WTC11 (cell line): ENCODE measurements around the gene ATF7. TPM values are rescaled to one million over a fixed set of nuclear protein-coding genes. Genes with fewer than 3 reads are reported as not detected.

Experiments
- ATAC-seq: fragments of 200-7000 bp; cut with Tn5 transposase; 2 replicates; pipeline ENCODE4 v1.10.0; 2021; ENCODE audit warnings: mild to moderate bottlenecking, moderate library complexity
- CTCF ChIA-PET: fragments of 300-600 bp; sonication (Branson Sonifier 250); formaldehyde crosslinking; loops from one replicate; lab custom pipeline; 2021; ENCODE audit warnings: antibody characterized with exemption; lab: Charles Lee
- POLR2A ChIA-PET: fragments of 350-600 bp; sonication (Branson Sonifier 250); formaldehyde crosslinking; loops from one replicate; lab custom pipeline; 2021; ENCODE audit warnings: antibody characterized with exemption; lab: Charles Lee
- DNase-seq: peaks from one replicate; pipeline ENCODE4 v3.0.0; 2021; ENCODE audit warnings: low spot score
- H3K27ac Mint-ChIP-seq: 2 replicates; pipeline ENCODE4 v1.8.0; 2021; ENCODE audit warnings: mixed read lengths
- H3K27me3 Mint-ChIP-seq: 2 replicates; pipeline ENCODE4 v1.8.0; 2021; ENCODE audit warnings: low read depth, mild to moderate bottlenecking, moderate library complexity, mixed read lengths
- H3K36me3 Mint-ChIP-seq: 2 replicates; pipeline ENCODE4 v1.8.0; 2021; ENCODE audit warnings: mixed read lengths
- H3K4me1 Mint-ChIP-seq: 2 replicates; pipeline ENCODE4 v1.8.0; 2022; ENCODE audit warnings: mixed read lengths
- H3K4me3 Mint-ChIP-seq: 2 replicates; pipeline ENCODE4 v1.8.0; 2021; ENCODE audit warnings: mild to moderate bottlenecking, moderate library complexity, mixed read lengths
- H3K9me3 Mint-ChIP-seq: 2 replicates; pipeline ENCODE4 v1.8.0; 2021; ENCODE audit warnings: mixed read lengths
- ATF1 ChIP-seq: sonication (generic); formaldehyde crosslinking; IDR thresholded peaks from 2 replicates; pipeline ENCODE4 v1.8.1; 2023; ENCODE audit warnings: mild to moderate bottlenecking, moderate library complexity, missing genetic modification reagents
- CREM ChIP-seq: sonication (generic); formaldehyde crosslinking; IDR thresholded peaks from 2 replicates; pipeline ENCODE4 v1.8.1; 2022; ENCODE audit warnings: mild to moderate bottlenecking, missing genetic modification reagents, moderate library complexity
- EMX1 ChIP-seq: fragments of 250-450 bp; sonication (Bioruptor Pico); IDR thresholded peaks from 2 replicates; pipeline ENCODE4 v1.8.0; 2021; ENCODE audit warnings: mild to moderate bottlenecking
- FOXJ3 ChIP-seq: sonication (generic); formaldehyde crosslinking; IDR thresholded peaks from 2 replicates; pipeline ENCODE4 v1.9.0; 2021; ENCODE audit warnings: missing genetic modification reagents, mild to moderate bottlenecking, borderline replicate concordance
- IRF2 ChIP-seq: sonication (generic); formaldehyde crosslinking; IDR thresholded peaks from 2 replicates; pipeline ENCODE4 v1.8.0; 2022; ENCODE audit warnings: low read depth, missing genetic modification reagents, borderline replicate concordance
- NR2C2 ChIP-seq: sonication (generic); formaldehyde crosslinking; IDR thresholded peaks from 2 replicates; pipeline ENCODE4 v1.8.0; 2022; ENCODE audit warnings: mild to moderate bottlenecking, missing genetic modification reagents
- NR3C1 ChIP-seq: sonication (generic); formaldehyde crosslinking; conservative IDR thresholded peaks from 2 replicates; pipeline ENCODE4 v1.8.1; 2023; ENCODE audit warnings: low read depth, mild to moderate bottlenecking, missing genetic modification reagents
- PRRX2 ChIP-seq: fragments of 250-450 bp; sonication (Bioruptor Pico); IDR thresholded peaks from 2 replicates; pipeline ENCODE4 v1.8.0; 2021; ENCODE audit warnings: mild to moderate bottlenecking
- SMAD3 ChIP-seq: sonication (generic); formaldehyde crosslinking; IDR thresholded peaks from 2 replicates; pipeline ENCODE4 v1.8.0; 2022; ENCODE audit warnings: missing genetic modification reagents, mild to moderate bottlenecking, borderline replicate concordance
- SP1 ChIP-seq: sonication (generic); formaldehyde crosslinking; conservative IDR thresholded peaks from 2 replicates; pipeline ENCODE4 v1.8.1; 2022; ENCODE audit warnings: missing genetic modification reagents
- ZNF138 ChIP-seq: sonication (generic); formaldehyde crosslinking; conservative IDR thresholded peaks from 2 replicates; pipeline ENCODE4 v1.8.1; 2022; ENCODE audit warnings: mild to moderate bottlenecking, moderate library complexity, missing genetic modification reagents
- ZNF263 ChIP-seq: sonication (generic); formaldehyde crosslinking; IDR thresholded peaks from 2 replicates; pipeline ENCODE4 v1.8.1; 2022; ENCODE audit warnings: low read depth, mild to moderate bottlenecking, moderate library complexity, missing genetic modification reagents
- total RNA-seq: library from RNA; stranded (reverse); gene quantifications from 3 replicates; pipeline ENCODE4 v1.2.3, GENCODE V29; 2021
- TF ChIP-seq, protein P1 (sequence below): sonication (generic); formaldehyde crosslinking; conservative IDR thresholded peaks from 2 replicates; pipeline ENCODE4 v1.8.1; 2022; ENCODE audit warnings: mild to moderate bottlenecking, missing genetic modification reagents
- TF ChIP-seq, protein P2 (sequence below): sonication (generic); formaldehyde crosslinking; IDR thresholded peaks from 2 replicates; pipeline ENCODE4 v1.8.1; 2023; ENCODE audit warnings: mild to moderate bottlenecking, missing genetic modification reagents
- TF ChIP-seq, protein P3 (sequence below): sonication (generic); formaldehyde crosslinking; IDR thresholded peaks from 2 replicates; pipeline ENCODE4 v1.8.0; 2023; ENCODE audit warnings: mild to moderate bottlenecking, missing genetic modification reagents
- TF ChIP-seq, protein P4 (sequence below): fragments of 250-450 bp; sonication (Bioruptor Pico); IDR thresholded peaks from 2 replicates; pipeline ENCODE4 v2.1.2; 2022; ENCODE audit warnings: mild to moderate bottlenecking, moderate library complexity
- TF ChIP-seq, protein P5 (sequence below): fragments of 250-450 bp; sonication (Bioruptor Pico); IDR thresholded peaks from 2 replicates; pipeline ENCODE4 v1.8.0; 2021; ENCODE audit warnings: mild to moderate bottlenecking
- TF ChIP-seq, protein P6 (sequence below): sonication (generic); formaldehyde crosslinking; IDR thresholded peaks from 2 replicates; pipeline ENCODE4 v1.8.0; 2022; ENCODE audit warnings: mild to moderate bottlenecking, missing genetic modification reagents
- TF ChIP-seq, protein P7 (sequence below): sonication (generic); formaldehyde crosslinking; IDR thresholded peaks from 2 replicates; pipeline ENCODE4 v1.8.0; 2022; ENCODE audit warnings: missing genetic modification reagents

Gene ATF7
- total RNA-seq, 1 experiment from 2014 or later: 16.3 TPM

DNA sequence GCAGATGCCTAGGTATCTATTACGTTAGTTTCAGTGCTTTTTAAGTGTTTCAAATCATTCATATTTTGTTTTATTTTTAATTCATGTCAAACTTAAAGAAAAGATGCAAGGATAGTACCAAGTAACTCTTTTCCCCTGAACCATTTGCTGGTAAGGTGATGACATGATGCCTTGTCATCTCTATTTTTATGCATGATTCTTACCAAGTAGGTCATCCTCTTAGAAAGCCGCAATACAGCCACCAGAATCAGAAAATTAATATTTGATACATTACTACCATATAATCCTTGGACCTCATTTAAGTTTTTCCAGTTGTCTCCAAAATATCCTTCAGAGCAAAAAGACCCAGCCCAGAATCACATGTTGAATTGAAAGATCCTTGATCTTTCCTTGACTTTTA is 27.4 kb upstream of the ATF7 start:
- no peak for ATAC-seq
- no peaks in the 10 kb centered on the region for H3K27me3 Mint-ChIP-seq

DNA sequence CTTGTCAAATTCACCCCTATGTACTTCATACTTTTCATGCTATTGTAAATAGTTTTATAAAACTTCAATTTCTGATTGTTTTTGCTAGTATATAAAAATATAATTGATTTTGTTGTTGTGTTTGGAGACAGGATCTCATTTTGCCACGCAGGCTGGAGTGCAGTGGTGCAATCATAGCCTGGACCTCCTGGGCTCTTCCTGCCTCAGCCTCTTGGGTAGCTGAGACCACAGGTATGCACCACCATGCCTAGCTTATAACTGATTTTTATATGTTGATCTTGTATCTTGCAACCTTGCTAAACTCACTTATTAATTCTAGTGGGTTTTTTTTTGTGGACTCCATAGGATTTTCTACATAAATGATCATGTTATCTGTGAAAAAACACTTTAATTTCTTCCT is 26.2 kb upstream of the ATF7 start:
- no peaks in the 10 kb centered on the region for H3K27me3 Mint-ChIP-seq
- ATAC-seq (no peak), DNase-seq (no peak)
- TF ChIP-seq SP1 (CRISPR knock-in tag) (no peak), NR3C1 (no peak), SMAD3 (CRISPR knock-in tag) (no peak)
- TF ChIP-seq, protein P1, sequence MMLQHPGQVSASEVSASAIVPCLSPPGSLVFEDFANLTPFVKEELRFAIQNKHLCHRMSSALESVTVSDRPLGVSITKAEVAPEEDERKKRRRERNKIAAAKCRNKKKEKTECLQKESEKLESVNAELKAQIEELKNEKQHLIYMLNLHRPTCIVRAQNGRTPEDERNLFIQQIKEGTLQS (CRISPR knock-in tag): no peak
- TF ChIP-seq, all 79 proteins: peak for 0
- no peaks in the 10 kb centered on the region for H3K4me1 Mint-ChIP-seq
- H3K4me3 Mint-ChIP-seq: no peak overlapping the region
- CTCF ChIA-PET: interaction anchor here (1.0 kb wide), 1 partner anchor 109 kb away, joined by 4 read pairs; no protein-coding TSS in a partner anchor
- H3K36me3 Mint-ChIP-seq: no peaks in the 10 kb centered on the region
- POLR2A ChIA-PET: no interaction called here
- no peak overlapping the region for H3K27ac Mint-ChIP-seq
- H3K9me3 Mint-ChIP-seq: no peaks in the 10 kb centered on the region

More for the DNA sequence above, 27.4 kb upstream of the ATF7 start:
- TF ChIP-seq, protein P2, sequence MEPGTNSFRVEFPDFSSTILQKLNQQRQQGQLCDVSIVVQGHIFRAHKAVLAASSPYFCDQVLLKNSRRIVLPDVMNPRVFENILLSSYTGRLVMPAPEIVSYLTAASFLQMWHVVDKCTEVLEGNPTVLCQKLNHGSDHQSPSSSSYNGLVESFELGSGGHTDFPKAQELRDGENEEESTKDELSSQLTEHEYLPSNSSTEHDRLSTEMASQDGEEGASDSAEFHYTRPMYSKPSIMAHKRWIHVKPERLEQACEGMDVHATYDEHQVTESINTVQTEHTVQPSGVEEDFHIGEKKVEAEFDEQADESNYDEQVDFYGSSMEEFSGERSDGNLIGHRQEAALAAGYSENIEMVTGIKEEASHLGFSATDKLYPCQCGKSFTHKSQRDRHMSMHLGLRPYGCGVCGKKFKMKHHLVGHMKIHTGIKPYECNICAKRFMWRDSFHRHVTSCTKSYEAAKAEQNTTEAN (CRISPR knock-in tag): no peak
- no peak for TF ChIP-seq PRRX2 (CRISPR knock-in tag)
- TF ChIP-seq NR2C2 (CRISPR knock-in tag): no peak
- TF ChIP-seq, protein P3, sequence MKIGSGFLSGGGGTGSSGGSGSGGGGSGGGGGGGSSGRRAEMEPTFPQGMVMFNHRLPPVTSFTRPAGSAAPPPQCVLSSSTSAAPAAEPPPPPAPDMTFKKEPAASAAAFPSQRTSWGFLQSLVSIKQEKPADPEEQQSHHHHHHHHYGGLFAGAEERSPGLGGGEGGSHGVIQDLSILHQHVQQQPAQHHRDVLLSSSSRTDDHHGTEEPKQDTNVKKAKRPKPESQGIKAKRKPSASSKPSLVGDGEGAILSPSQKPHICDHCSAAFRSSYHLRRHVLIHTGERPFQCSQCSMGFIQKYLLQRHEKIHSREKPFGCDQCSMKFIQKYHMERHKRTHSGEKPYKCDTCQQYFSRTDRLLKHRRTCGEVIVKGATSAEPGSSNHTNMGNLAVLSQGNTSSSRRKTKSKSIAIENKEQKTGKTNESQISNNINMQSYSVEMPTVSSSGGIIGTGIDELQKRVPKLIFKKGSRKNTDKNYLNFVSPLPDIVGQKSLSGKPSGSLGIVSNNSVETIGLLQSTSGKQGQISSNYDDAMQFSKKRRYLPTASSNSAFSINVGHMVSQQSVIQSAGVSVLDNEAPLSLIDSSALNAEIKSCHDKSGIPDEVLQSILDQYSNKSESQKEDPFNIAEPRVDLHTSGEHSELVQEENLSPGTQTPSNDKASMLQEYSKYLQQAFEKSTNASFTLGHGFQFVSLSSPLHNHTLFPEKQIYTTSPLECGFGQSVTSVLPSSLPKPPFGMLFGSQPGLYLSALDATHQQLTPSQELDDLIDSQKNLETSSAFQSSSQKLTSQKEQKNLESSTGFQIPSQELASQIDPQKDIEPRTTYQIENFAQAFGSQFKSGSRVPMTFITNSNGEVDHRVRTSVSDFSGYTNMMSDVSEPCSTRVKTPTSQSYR (CRISPR knock-in tag): no peak
- TF ChIP-seq, protein P4, sequence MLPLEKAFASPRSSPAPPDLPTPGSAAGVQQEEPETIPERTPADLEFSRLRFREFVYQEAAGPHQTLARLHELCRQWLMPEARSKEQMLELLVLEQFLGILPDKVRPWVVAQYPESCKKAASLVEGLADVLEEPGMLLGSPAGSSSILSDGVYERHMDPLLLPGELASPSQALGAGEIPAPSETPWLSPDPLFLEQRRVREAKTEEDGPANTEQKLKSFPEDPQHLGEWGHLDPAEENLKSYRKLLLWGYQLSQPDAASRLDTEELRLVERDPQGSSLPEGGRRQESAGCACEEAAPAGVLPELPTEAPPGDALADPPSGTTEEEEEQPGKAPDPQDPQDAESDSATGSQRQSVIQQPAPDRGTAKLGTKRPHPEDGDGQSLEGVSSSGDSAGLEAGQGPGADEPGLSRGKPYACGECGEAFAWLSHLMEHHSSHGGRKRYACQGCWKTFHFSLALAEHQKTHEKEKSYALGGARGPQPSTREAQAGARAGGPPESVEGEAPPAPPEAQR (CRISPR knock-in tag): no peak
- TF ChIP-seq, protein P5, sequence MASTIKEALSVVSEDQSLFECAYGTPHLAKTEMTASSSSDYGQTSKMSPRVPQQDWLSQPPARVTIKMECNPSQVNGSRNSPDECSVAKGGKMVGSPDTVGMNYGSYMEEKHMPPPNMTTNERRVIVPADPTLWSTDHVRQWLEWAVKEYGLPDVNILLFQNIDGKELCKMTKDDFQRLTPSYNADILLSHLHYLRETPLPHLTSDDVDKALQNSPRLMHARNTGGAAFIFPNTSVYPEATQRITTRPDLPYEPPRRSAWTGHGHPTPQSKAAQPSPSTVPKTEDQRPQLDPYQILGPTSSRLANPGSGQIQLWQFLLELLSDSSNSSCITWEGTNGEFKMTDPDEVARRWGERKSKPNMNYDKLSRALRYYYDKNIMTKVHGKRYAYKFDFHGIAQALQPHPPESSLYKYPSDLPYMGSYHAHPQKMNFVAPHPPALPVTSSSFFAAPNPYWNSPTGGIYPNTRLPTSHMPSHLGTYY (CRISPR knock-in tag): no peak
- TF ChIP-seq, all 79 proteins: peak for 0
- no peak for DNase-seq
- Mint-ChIP-seq H3K27ac (no peak overlapping the region), H3K9me3 (no peaks in the 10 kb centered on the region), H3K4me3 (no peak overlapping the region), H3K36me3 (no peaks in the 10 kb centered on the region), H3K4me1 (peaks cover 4% of the 10 kb centered on the region)
- CTCF ChIA-PET: no interaction called here
- POLR2A ChIA-PET: no interaction called here

DNA sequence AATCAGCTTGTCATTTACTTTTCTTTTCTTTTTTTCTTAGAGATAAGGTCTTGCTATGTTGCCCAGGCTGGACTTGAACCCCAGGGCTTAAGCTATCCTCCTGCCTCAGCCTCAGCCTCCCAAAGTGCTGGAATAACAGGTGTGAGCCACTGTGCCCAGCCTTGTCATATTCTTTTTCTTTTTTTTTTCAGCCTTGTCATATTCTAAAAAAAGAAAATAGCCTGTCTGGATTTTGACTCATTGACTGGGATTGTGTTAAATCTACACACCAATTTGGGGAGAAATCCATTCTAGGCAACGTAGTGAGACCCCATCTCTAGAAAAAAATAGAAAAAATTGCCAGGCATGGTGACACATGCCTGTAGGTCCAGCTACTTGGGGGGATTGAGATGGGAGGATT is 25.6 kb upstream of the ATF7 start:
- POLR2A ChIA-PET: no interaction called here
- ATAC-seq (no peak), DNase-seq (no peak)
- no peak overlapping the region for H3K27ac Mint-ChIP-seq
- H3K36me3 Mint-ChIP-seq: no peaks in the 10 kb centered on the region
- H3K27me3 Mint-ChIP-seq: no peaks in the 10 kb centered on the region
- no peak overlapping the region for H3K4me3 Mint-ChIP-seq
- H3K9me3 Mint-ChIP-seq: no peaks in the 10 kb centered on the region
- CTCF ChIA-PET: interaction anchor here (0.9 to 1.0 kb wide), 2 partner anchors 51 to 108 kb away, joined by 3 to 4 read pairs; no protein-coding TSS in a partner anchor
- H3K4me1 Mint-ChIP-seq: no peaks in the 10 kb centered on the region
- TF ChIP-seq, protein P6, sequence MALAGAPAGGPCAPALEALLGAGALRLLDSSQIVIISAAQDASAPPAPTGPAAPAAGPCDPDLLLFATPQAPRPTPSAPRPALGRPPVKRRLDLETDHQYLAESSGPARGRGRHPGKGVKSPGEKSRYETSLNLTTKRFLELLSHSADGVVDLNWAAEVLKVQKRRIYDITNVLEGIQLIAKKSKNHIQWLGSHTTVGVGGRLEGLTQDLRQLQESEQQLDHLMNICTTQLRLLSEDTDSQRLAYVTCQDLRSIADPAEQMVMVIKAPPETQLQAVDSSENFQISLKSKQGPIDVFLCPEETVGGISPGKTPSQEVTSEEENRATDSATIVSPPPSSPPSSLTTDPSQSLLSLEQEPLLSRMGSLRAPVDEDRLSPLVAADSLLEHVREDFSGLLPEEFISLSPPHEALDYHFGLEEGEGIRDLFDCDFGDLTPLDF (CRISPR knock-in tag): no peak
- TF ChIP-seq FOXJ3 (CRISPR knock-in tag): no peak
- TF ChIP-seq, protein P2 (CRISPR knock-in tag): no peak
- TF ChIP-seq CREM (CRISPR knock-in tag): no peak
- TF ChIP-seq IRF2 (CRISPR knock-in tag): no peak
- no peak for TF ChIP-seq EMX1
- TF ChIP-seq ZNF138 (CRISPR knock-in tag): no peak
- TF ChIP-seq ATF1 (CRISPR knock-in tag): no peak
- TF ChIP-seq, protein P7, sequence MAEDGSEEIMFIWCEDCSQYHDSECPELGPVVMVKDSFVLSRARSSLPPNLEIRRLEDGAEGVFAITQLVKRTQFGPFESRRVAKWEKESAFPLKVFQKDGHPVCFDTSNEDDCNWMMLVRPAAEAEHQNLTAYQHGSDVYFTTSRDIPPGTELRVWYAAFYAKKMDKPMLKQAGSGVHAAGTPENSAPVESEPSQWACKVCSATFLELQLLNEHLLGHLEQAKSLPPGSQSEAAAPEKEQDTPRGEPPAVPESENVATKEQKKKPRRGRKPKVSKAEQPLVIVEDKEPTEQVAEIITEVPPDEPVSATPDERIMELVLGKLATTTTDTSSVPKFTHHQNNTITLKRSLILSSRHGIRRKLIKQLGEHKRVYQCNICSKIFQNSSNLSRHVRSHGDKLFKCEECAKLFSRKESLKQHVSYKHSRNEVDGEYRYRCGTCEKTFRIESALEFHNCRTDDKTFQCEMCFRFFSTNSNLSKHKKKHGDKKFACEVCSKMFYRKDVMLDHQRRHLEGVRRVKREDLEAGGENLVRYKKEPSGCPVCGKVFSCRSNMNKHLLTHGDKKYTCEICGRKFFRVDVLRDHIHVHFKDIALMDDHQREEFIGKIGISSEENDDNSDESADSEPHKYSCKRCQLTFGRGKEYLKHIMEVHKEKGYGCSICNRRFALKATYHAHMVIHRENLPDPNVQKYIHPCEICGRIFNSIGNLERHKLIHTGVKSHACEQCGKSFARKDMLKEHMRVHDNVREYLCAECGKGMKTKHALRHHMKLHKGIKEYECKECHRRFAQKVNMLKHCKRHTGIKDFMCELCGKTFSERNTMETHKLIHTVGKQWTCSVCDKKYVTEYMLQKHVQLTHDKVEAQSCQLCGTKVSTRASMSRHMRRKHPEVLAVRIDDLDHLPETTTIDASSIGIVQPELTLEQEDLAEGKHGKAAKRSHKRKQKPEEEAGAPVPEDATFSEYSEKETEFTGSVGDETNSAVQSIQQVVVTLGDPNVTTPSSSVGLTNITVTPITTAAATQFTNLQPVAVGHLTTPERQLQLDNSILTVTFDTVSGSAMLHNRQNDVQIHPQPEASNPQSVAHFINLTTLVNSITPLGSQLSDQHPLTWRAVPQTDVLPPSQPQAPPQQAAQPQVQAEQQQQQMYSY (CRISPR knock-in tag): no peak
- no peak for TF ChIP-seq ZNF263 (CRISPR knock-in tag)
- no peak for TF ChIP-seq NR3C1
